ENCODE results near the gene DPPA5. TPM values are rescaled to one million over a fixed set of nuclear protein-coding genes. Genes with fewer than 3 reads are reported as not detected.
"Not testable (repeated sequence)": the region's sequence is repeated elsewhere in the genome, so short reads cannot be mapped to it uniquely, and the experiment has no call there.

Gene DPPA5
- total and polyA plus RNA-seq, 3 donors from 2014 or later = 0.94 to 2.3 (median 1.7) TPM

DNA sequence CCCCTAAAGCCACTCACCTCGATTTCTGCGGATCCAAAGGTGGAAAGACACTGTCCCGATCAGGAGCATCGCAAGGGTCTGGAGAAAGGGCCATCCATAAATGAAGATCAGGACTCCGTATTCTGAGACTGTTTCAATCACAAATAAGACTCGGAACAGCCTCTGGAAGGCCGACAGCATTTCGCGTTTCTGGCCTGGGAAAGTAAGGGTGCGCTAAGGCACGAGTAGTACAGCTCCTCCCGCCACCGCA, 44.6 kb downstream of the DPPA5 start:
- 4 to 7% methylated on average over 13 of the region's 13 CpGs for WGBS, 2 donors

GRCh38 chr6:73308712-73309534, 45.2 kb downstream of the DPPA5 start:
- Histone ChIP-seq H3K4me1 (peaks cover 6% of the 10 kb centered on the region), H3K27me3 (no peaks in the 10 kb centered on the region), H3K27ac (no peak overlapping the region), H3K36me3 (ENCODE audit: low read depth, missing control alignments) (no peaks in the 10 kb centered on the region), H3K4me3 (peak overlapping the region; percentile 51 to 65), H3K9me3 (no peaks in the 10 kb centered on the region)
- TF ChIP-seq POLR2A (IDR thresholded peaks at IDR 0.05) = no peak
- TF ChIP-seq, protein P1, sequence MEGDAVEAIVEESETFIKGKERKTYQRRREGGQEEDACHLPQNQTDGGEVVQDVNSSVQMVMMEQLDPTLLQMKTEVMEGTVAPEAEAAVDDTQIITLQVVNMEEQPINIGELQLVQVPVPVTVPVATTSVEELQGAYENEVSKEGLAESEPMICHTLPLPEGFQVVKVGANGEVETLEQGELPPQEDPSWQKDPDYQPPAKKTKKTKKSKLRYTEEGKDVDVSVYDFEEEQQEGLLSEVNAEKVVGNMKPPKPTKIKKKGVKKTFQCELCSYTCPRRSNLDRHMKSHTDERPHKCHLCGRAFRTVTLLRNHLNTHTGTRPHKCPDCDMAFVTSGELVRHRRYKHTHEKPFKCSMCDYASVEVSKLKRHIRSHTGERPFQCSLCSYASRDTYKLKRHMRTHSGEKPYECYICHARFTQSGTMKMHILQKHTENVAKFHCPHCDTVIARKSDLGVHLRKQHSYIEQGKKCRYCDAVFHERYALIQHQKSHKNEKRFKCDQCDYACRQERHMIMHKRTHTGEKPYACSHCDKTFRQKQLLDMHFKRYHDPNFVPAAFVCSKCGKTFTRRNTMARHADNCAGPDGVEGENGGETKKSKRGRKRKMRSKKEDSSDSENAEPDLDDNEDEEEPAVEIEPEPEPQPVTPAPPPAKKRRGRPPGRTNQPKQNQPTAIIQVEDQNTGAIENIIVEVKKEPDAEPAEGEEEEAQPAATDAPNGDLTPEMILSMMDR (IDR thresholded peaks at IDR 0.05) = no peak
- peak; percentile 15 for DNase-seq
- WGBS, 2 donors = 53 to 71% methylated on average over 25 to 26 of the region's 26 CpGs
- intact Hi-C loops (cut with DNase I; ENCODE audit: low total_unique reads) = no loop called here

More for the DNA sequence above, 44.6 kb downstream of the DPPA5 start:
- no peaks in the 10 kb centered on the region for H3K27me3 ChIP-seq
- intact Hi-C loops (cut with DNase I; ENCODE audit: low total_unique reads) = no loop called here
- no peaks in the 10 kb centered on the region for H3K36me3 ChIP-seq (ENCODE audit: low read depth, missing control alignments)
- no peaks in the 10 kb centered on the region for H3K9me3 ChIP-seq
- peaks cover 6% of the 10 kb centered on the region for H3K4me1 ChIP-seq
- H3K4me3 ChIP-seq = peak overlapping the region; percentile 51 to 65
- H3K27ac ChIP-seq = no peak overlapping the region
- TF ChIP-seq, protein P1 (IDR thresholded peaks at IDR 0.05) = no peak
- TF ChIP-seq POLR2A (IDR thresholded peaks at IDR 0.05) = no peak
- no peak for DNase-seq

DNA sequence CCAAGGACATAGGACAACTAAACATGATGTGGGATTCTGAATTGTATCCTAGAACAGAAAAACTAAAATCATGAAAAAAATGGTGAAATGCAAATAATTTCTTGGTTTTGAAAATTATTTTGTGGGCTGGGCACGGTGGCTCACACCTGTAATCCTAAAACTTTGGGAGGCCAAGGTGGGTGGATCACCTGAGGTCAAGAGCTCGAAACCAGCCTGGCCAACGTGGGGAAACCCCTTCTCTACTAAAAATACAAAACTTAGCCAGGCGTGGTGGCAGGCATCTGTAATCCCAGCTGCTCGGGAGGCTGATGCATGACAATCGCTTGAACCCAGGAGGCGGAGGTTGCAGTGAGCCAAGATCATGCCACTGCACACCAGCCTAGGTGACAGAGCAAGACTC, 50.3 kb downstream of the DPPA5 start:
- H3K27ac ChIP-seq; H3K4me3 ChIP-seq; DNase-seq; H3K4me1 ChIP-seq; H3K9me3 ChIP-seq; intact Hi-C loops (cut with DNase I; ENCODE audit: low total_unique reads); H3K27me3 ChIP-seq; H3K36me3 ChIP-seq (ENCODE audit: low read depth, missing control alignments): not testable (repeated sequence)
- 87 to 94% methylated on average over 7 of the region's 7 CpGs for WGBS, 2 donors

Small RNA genes lying within 50 kb of the gene (small RNA-seq; reads per million reads assigned to genes)
- 0 reads per million in 2 donors for gene RPL39P3

Other genes with a start within 250 kb of the DPPA5 start
- 1 to 10 TPM; 3.5 to 4.5 TPM for gene KHDC1L, start 128.8 kb downstream of the DPPA5 start, total RNA-seq
- gene KHDC1L, start 128.8 kb downstream of the DPPA5 start, polyA plus RNA-seq (ENCODE audit: insufficient read depth, low read depth, low replicate concordance) = 7.9 TPM
- gene KHDC1, start 91.1 kb downstream of the DPPA5 start, total RNA-seq = 1 to 10 TPM; 4.8 to 6.6 TPM
- gene KHDC1, start 91.1 kb downstream of the DPPA5 start, polyA plus RNA-seq (ENCODE audit: insufficient read depth, low read depth, low replicate concordance) = 8.5 TPM
- under 1 TPM in 1 of 2 donors, not detected in 1; 0.47 TPM for gene KHDC3L, start 8.4 kb upstream of the DPPA5 start, total RNA-seq
- not detected for gene KHDC3L, start 8.4 kb upstream of the DPPA5 start, polyA plus RNA-seq (ENCODE audit: insufficient read depth, low read depth, low replicate concordance)
- gene OOEP, start 15.6 kb upstream of the DPPA5 start, total RNA-seq = 10 to 100 TPM; 14.1 to 26.9 TPM
- gene OOEP, start 15.6 kb upstream of the DPPA5 start, polyA plus RNA-seq (ENCODE audit: insufficient read depth, low read depth, low replicate concordance) = 24.8 TPM
- 10 to 100 TPM; 20.1 to 26.0 TPM for gene DDX43, start 40.6 kb upstream of the DPPA5 start, total RNA-seq
- 24.5 TPM for gene DDX43, start 40.6 kb upstream of the DPPA5 start, polyA plus RNA-seq (ENCODE audit: insufficient read depth, low read depth, low replicate concordance)
- gene CGAS, start 98.0 kb upstream of the DPPA5 start, total RNA-seq = 1 to 10 TPM; 1.9 to 2.4 TPM
- gene CGAS, start 98.0 kb upstream of the DPPA5 start, polyA plus RNA-seq (ENCODE audit: insufficient read depth, low read depth, low replicate concordance) = 0.58 TPM
- 10 to 100 TPM; 35.4 to 37.0 TPM for gene MTO1, start 107.5 kb upstream of the DPPA5 start, total RNA-seq
- 52.0 TPM for gene MTO1, start 107.5 kb upstream of the DPPA5 start, polyA plus RNA-seq (ENCODE audit: insufficient read depth, low read depth, low replicate concordance)
- 1,000 to 10,000 TPM; 2,869 to 5,046 TPM for gene EEF1A1, start 166.8 kb upstream of the DPPA5 start, total RNA-seq
- 5,086 TPM for gene EEF1A1, start 166.8 kb upstream of the DPPA5 start, polyA plus RNA-seq (ENCODE audit: insufficient read depth, low read depth, low replicate concordance)